Measurements from ENCODE around the gene UNC93A. TPM values are rescaled to one million over a fixed set of nuclear protein-coding genes. Genes with fewer than 3 reads are reported as not detected.

UNC93A gene
- total and polyA plus RNA-seq, 7 donors: not detected

DNA sequence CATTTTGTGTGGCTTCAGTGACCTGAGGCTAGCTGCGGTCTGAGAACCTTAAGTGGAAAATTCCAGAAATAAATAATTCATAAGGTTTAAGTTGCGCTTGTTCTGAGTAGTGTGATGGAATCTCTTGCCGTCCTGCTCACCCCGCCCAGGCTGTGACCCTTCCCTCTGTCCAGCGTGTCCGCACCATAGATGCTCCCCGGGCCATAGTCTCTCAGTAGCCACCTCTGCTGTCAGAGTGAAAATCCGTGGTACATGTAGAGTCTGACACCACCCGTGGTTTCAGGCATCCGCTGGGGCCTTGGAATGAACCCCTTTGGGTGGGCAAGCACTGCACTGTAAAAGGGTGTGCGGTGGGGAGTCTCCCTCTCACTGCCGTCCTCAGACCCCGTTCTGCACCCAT, 11.7 kb downstream of the UNC93A start:
- Histone ChIP-seq H3K4me3 (no peak overlapping the region), H3K4me1 (no peaks in the 10 kb centered on the region), H3K9me3 (no peaks in the 10 kb centered on the region), H3K36me3 (ENCODE audit: insufficient read depth in 1 of 2, low read depth in 1 of 2) (no peaks in the 10 kb centered on the region), H3K27ac (no peak overlapping the region), H3K27me3 (ENCODE audit: insufficient read depth in 3 of 3, low read length in 2 of 3) (peaks cover 0 to 8% (median 6%) of the 10 kb centered on the region in 3 donors)
- WGBS, 3 donors: 72 to 76% (median 76%) methylated on average over 13 of the region's 13 CpGs
- no peak for ATAC-seq
- intact Hi-C loops (cut with DNase I): no loop called here
- DNase-seq: no peak
- no peak for TF ChIP-seq CTCF (IDR thresholded peaks at IDR 0.05)

DNA sequence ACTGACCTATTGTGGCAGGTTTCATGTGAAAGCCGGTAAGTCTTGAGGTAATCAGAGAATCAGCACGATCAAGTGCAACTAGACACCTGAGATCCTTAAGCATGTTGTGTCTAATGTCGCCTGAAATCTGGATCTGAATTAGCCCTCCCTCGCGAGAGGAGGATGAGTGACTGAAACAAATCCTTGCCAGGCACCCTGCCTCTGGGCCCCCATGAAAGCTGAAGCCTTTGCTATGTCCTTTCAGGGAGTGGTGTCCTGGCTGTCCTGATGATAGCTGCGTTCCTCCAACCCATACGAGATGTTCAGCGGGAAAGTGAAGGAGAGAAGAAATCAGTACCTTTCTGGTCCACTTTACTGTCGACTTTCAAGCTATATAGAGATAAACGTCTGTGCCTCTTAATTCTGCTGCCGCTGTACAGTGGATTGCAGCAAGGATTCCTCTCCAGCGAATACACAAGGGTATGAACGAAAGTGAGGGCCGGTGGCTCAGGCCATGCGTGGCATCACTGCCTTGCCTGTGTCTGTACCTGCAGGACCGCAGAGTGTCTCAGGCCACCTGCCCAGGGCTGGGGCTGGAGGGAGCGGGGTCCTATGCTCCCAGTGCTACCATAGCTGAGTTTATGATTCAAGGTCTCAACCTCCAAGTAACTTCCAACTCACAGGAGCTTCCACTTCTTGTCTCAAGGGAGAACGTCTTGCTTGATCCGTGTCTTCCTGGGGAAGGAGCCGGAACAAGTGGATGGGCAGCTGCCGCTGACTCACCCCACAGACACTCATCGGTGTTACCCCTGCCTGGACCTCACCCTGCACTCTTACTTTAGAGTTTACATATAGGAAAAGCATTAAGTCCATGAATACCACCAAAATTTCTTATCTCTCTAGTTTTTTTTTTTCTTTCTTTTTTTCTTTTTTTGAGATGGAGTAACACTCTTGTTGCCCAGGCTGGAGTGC, 12.8 kb downstream of the UNC93A start:
- no peak for DNase-seq
- Histone ChIP-seq H3K27me3 (ENCODE audit: insufficient read depth in 3 of 3, low read length in 2 of 3) (peaks cover 0 to 6% (median 6%) of the 10 kb centered on the region in 3 donors), H3K9me3 (no peaks in the 10 kb centered on the region), H3K27ac (no peak overlapping the region), H3K36me3 (ENCODE audit: insufficient read depth in 1 of 2, low read depth in 1 of 2) (no peaks in the 10 kb centered on the region), H3K4me1 (no peaks in the 10 kb centered on the region), H3K4me3 (no peak overlapping the region)
- no peak for ATAC-seq
- WGBS, 3 donors: 60 to 73% (median 64%) methylated on average over 22 of the region's 22 CpGs
- intact Hi-C loops (cut with DNase I): no loop called here
- TF ChIP-seq CTCF (IDR thresholded peaks at IDR 0.05): no peak

DNA sequence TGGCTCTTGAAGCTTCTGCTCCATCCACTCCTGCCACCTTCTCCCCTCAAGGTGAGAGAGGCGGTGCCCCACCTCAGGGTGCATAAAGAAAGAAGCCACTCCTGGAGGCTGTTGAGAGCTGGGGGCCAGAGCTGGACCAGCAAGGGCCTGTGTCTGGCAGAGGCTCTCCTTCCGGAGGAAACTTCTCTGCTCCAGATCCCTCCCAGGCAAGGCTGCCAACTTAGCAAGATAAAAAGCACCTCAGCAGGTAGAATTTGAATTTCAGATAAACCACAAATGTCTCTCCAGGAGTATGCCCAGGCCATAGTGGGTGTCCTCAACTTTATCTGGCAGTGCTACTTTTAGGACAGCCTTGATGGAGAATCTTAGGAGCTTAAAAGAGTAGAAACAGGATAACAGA, 13.8 kb downstream of the UNC93A start:
- Histone ChIP-seq H3K36me3 (ENCODE audit: insufficient read depth in 1 of 2, low read depth in 1 of 2) (no peaks in the 10 kb centered on the region), H3K9me3 (no peaks in the 10 kb centered on the region), H3K4me1 (no peaks in the 10 kb centered on the region), H3K27me3 (ENCODE audit: insufficient read depth in 3 of 3, low read length in 2 of 3) (peaks cover 0 to 6% (median 6%) of the 10 kb centered on the region in 3 donors), H3K4me3 (no peak overlapping the region), H3K27ac (no peak overlapping the region)
- ATAC-seq (no peak), DNase-seq (no peak)
- TF ChIP-seq CTCF (IDR thresholded peaks at IDR 0.05): no peak
- WGBS, 3 donors: 87 to 92% (median 88%) methylated on average over 2 of the region's 2 CpGs
- intact Hi-C loops (cut with DNase I): no loop called here

DNA sequence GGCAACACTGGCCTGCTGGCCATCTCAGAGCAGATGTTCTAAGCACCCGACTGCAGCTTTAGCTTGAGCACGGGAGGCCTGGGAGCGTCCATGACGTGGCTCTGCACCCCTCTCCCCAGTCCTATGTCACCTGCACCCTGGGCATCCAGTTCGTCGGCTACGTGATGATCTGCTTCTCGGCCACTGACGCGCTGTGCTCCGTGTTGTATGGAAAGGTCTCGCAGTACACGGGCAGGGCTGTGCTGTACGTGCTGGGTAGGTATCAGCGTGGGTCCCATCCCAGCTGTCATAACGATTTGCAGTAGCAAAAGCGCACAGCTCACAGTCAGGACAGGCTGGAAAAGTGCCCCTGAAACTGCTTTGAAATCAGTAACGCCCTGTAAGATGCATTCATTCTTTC, 14.7 kb downstream of the UNC93A start:
- no peak overlapping the region for H3K27ac ChIP-seq
- H3K36me3 ChIP-seq (ENCODE audit: insufficient read depth in 1 of 2, low read depth in 1 of 2): no peaks in the 10 kb centered on the region
- DNase-seq (no peak), ATAC-seq (no peak)
- TF ChIP-seq CTCF (IDR thresholded peaks at IDR 0.05): no peak
- H3K4me1 ChIP-seq: no peaks in the 10 kb centered on the region
- no peaks in the 10 kb centered on the region for H3K9me3 ChIP-seq
- no peak overlapping the region for H3K4me3 ChIP-seq
- intact Hi-C loops (cut with DNase I): no loop called here
- 73 to 82% (median 75%) methylated on average over 18 of the region's 18 CpGs for WGBS, 3 donors
- H3K27me3 ChIP-seq (ENCODE audit: insufficient read depth in 3 of 3, low read length in 2 of 3): peaks cover 0 to 6% (median 6%) of the 10 kb centered on the region in 3 donors
